Ectodermal cell (in vitro differentiated cells): ENCODE data around the gene NLRP1.

Experiments used
- H3K27ac ChIP-seq: 2 replicates; pipeline ENCODE4 v1.7.0; 2013; ENCODE audit warnings: mild to moderate bottlenecking, low read depth, low read length; ENCODE audit not compliant: insufficient read depth, poor library complexity, severe bottlenecking
- H3K27me3 ChIP-seq: 2 replicates; pipeline ENCODE4 v1.7.0; 2013; ENCODE audit warnings: mild to moderate bottlenecking, low read length; ENCODE audit not compliant: insufficient read depth, control insufficient read depth, poor library complexity, severe bottlenecking
- H3K36me3 ChIP-seq: one replicate; pipeline ENCODE4 v1.7.0; 2013; ENCODE audit warnings: low read length; ENCODE audit not compliant: control insufficient read depth, insufficient read depth
- H3K4me1 ChIP-seq: one replicate; pipeline ENCODE4 v1.7.0; 2013; ENCODE audit warnings: low read length; ENCODE audit not compliant: control insufficient read depth, insufficient read depth
- H3K4me3 ChIP-seq: 2 replicates; pipeline ENCODE4 v1.7.0; 2013; ENCODE audit warnings: low read depth, low read length, control low read depth; ENCODE audit not compliant: insufficient read depth
- H3K9me3 ChIP-seq: 2 replicates; pipeline ENCODE4 v1.7.0; 2013; ENCODE audit warnings: mild to moderate bottlenecking, low read length, moderate library complexity; ENCODE audit not compliant: control insufficient read depth
- WGBS, 2 experiments: methylation state at CpG; one replicate each; pipeline ENCODE4 v1.1.7; 2013; ENCODE audit warnings: missing lambda C conversion rate in 2 of 2; 5-methylcytosine and 5-hydroxymethylcytosine counted together

Gene NLRP1

DNA sequence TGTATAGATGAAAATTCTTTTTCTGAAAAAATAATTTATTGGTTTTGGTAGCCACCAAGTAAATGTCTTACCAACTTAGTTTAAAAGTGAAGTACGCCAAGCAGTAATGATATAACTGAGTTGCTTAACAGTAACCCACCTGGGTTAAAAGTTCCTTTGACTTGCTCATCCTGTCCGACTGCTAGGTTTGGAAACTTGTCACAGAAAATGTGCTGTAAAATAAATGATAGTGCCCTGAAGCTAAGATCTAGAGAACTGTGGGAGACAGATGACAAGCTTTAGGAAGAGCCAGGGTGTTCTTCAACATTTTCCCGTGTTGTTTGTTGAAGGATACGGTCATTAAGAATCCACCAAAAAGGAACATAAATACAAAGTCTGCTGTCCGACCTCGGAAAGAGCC is 103.3 kb downstream of the NLRP1 start:
- Histone ChIP-seq H3K27ac (no peak overlapping the region), H3K4me1 (no peaks in the 10 kb centered on the region), H3K4me3 (no peak overlapping the region), H3K36me3 (peaks cover 42% of the 10 kb centered on the region), H3K27me3 (no peaks in the 10 kb centered on the region), H3K9me3 (no peaks in the 10 kb centered on the region)
- 89 to 95% methylated on average over 6 of the region's 6 CpGs for WGBS, 2 experiments

- Histone ChIP-seq H3K9me3 (no peaks in the 10 kb centered on the region), H3K4me1 (no peaks in the 10 kb centered on the region), H3K4me3 (no peak overlapping the region), H3K36me3 (peaks cover 49% of the 10 kb centered on the region), H3K27ac (no peak overlapping the region), H3K27me3 (no peaks in the 10 kb centered on the region)
- 94 to 96% methylated on average over 4 of the region's 4 CpGs for WGBS, 2 experiments
Observed at GRCh38 chr17:5478992-5479391, 105.3 kb downstream of the NLRP1 start.

GRCh38 chr17:5473906-5474305 is 110.4 kb downstream of the NLRP1 start:
- Histone ChIP-seq H3K4me3 (no peak overlapping the region), H3K27ac (no peak overlapping the region), H3K36me3 (peaks cover 33% of the 10 kb centered on the region), H3K27me3 (no peaks in the 10 kb centered on the region), H3K9me3 (no peaks in the 10 kb centered on the region), H3K4me1 (no peaks in the 10 kb centered on the region)
- WGBS, 2 experiments = 87 to 88% methylated on average over 1 to 2 of the region's 2 CpGs

DNA sequence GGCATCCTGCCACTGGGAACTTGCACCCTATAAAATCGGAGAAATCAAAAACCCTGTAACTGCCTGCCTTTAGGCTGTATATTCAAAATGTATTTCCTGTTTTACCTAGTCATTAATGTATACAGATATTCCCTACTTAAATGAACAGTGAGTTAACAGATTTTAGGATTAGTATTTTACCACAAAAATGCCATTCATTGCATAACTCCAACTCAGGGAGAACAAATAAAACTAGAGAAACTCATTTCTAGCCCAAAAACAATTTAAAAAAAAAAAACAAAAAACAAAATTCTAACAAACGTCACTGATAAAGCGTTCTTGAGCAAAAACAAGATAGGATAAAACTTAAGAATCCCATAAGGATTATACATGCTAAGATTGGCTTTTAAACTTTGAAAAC is 111.8 kb downstream of the NLRP1 start:
- Histone ChIP-seq H3K36me3 (peaks cover 19% of the 10 kb centered on the region), H3K4me3 (no peak overlapping the region), H3K9me3 (no peaks in the 10 kb centered on the region), H3K4me1 (no peaks in the 10 kb centered on the region), H3K27ac (no peak overlapping the region), H3K27me3 (no peaks in the 10 kb centered on the region)
- WGBS, 2 experiments = 83 to 89% methylated on average over 3 of the region's 3 CpGs

DNA sequence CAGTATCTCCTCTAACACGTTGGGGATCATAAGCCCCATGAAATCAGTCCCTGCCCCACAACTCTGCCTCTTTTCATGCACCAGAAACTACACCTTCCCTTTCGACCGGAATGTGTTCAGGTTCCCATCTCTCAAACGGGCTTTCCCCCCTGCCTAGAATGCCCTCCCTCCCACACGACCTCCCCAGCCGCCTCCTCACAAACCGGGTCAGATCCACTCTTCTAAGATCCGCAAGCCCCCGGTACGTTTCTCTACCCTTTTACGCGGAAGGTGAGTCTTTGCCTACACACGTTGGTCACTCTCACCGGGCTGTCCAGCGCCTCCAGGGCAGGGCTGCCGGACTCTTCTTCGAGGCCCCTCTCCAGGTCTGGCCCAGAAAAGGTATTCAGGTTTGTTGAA is 116.2 kb downstream of the NLRP1 start:
- Histone ChIP-seq H3K27ac (peak overlapping the region; percentile 71), H3K4me3 (peak overlapping the region; percentile 90), H3K4me1 (peaks cover 6% of the 10 kb centered on the region), H3K27me3 (no peaks in the 10 kb centered on the region), H3K36me3 (no peaks in the 10 kb centered on the region), H3K9me3 (no peaks in the 10 kb centered on the region)
- WGBS, 2 experiments = 0% methylated on average over 17 of the region's 17 CpGs

DNA sequence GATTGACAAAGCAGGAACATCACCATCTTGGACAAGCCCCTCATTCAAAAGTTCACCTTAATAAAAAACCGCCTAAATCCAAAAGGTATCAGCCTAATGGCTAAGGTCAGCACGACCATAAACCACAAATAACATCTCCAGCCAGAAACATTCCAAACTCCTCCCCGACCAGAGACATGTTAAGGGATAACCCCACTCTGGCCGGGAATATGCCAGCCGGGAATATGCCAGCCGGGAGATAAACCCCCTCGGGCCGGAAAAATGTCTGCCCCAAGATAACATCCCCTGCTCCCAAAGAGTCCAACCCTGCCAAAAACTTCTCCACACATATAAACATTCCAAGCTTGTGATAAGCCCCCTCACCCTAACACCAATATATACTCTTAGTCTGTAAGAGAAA is 116.9 kb downstream of the NLRP1 start:
- Histone ChIP-seq H3K36me3 (no peaks in the 10 kb centered on the region), H3K9me3 (no peaks in the 10 kb centered on the region), H3K27ac (no peak overlapping the region), H3K4me1 (peaks cover 6% of the 10 kb centered on the region), H3K27me3 (no peaks in the 10 kb centered on the region), H3K4me3 (peak overlapping the region; percentile 90)
- 4 to 5% methylated on average over 8 of the region's 8 CpGs for WGBS, 2 experiments

GRCh38 chr17:5466295-5466694 is 118.0 kb downstream of the NLRP1 start:
- H3K4me1 ChIP-seq = peaks cover 6% of the 10 kb centered on the region
- no peaks in the 10 kb centered on the region for H3K27me3 ChIP-seq
- no peaks in the 10 kb centered on the region for H3K9me3 ChIP-seq
- H3K27ac ChIP-seq = no peak overlapping the region
- no peak overlapping the region for H3K4me3 ChIP-seq
- WGBS, 2 experiments = 85 to 91% methylated on average over 4 of the region's 4 CpGs
- H3K36me3 ChIP-seq = no peaks in the 10 kb centered on the region

DNA sequence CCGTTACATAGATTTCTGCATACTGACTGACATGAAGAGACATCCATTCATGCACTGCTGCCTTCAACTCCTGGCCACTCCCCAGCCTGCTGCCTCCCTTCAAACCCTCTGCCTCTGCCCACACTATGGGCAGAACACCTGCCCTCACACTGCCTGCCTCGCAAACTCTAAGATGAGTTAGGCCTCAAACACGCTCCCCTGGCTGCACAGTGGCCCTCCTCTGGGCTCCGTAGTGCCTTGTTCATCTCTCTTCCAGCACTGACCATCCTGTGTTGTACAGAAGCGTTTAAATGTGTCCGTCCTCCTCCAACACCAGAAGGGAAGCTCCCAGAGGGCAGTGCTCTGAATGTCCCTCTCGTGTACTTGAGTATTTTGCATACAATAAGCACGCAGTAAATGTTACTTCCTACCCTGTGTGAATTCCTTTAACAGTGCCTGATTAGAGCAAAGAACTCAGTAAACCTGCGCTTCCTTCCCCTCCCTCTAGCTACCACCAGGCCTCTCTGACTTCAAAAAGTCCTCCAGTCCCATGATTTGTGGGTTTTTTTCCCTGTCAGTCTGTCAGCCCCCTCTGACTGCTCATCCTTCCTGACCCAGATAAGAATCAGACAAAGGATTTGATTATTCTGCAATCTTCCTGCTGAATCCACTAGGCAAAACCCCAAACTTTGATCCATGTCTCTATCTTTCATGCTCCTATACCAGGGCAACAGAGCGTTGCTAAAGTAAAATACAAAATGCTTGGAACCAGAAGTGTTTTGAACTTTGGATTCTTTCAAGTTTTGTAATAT is 119.4 kb downstream of the NLRP1 start:
- Histone ChIP-seq H3K4me3 (no peak overlapping the region), H3K36me3 (peaks cover 10% of the 10 kb centered on the region), H3K27me3 (no peaks in the 10 kb centered on the region), H3K9me3 (no peaks in the 10 kb centered on the region), H3K27ac (no peak overlapping the region), H3K4me1 (peaks cover 6% of the 10 kb centered on the region)
- WGBS, 2 experiments = 91 to 94% methylated on average over 10 of the region's 10 CpGs
